Hepatic stellate cell (primary cell): Measurements from ENCODE around the gene LRRTM4.
"Not testable (repeated sequence)": the region's sequence is repeated elsewhere in the genome, so short reads cannot be mapped to it uniquely, and the experiment has no call there.

Experiments used
- DNase-seq: peaks from one replicate; pipeline ENCODE4 v3.0.0; 2011; ENCODE audit warnings: low spot score

The LRRTM4 gene

DNA sequence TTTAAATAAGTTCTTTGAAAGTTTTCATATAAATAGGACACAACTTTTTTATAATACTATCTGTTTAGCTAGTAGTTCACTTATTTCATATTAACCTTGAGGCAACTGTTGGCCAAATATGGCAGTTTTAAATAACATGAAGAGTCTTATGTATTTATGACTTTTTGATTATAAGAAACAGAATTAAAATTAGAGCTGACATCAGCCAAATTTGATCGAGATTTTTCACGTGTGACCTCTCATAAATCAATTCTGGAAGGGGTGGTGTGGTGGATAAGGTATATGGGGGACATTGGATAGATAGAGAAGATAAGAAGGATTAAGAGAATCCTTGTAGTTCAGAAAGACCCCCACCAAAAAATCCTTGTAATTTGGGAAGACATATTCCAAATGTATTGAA lies 776.6 kb downstream of the LRRTM4 start:
- no peak for DNase-seq

DNA sequence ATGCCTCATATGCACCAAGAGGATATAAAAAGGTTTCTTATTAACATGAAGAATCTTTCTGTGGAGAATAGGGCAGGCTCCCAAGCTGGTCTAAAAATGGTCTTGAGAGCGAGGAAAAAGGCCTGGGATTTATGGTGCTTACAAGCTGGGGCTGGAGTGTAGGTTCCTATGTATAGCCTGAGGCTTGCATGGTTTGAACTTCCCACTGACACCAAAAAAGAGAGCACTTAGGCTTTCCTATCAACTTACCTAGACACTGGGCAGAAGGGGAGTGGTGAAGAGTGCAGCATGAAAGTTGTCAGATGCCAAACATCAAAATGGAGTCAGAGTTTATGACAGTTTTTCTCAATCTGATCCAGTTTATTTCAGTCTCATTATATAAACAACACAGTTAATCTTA lies 784.6 kb downstream of the LRRTM4 start:
- DNase-seq, result no peak

DNA sequence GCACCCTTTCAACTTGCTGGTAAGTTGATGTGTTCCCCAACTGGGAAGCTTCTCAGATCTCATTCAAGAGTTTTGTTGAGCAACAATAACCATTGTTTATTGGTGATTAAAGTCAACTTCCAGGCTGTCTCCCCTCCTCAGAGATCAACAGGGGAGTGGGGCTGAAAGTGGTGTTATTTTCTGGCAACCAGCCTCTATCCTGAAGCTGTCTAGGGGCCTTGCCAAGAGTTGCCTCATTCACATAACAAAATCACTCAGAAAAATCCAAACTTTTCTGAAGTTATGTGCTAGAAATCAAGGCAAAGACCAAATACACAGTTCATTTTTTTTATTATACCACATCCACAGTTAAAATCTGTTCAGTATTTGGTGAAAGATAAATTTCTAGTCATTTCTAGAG lies 788.4 kb downstream of the LRRTM4 start:
- no peak for DNase-seq

DNA sequence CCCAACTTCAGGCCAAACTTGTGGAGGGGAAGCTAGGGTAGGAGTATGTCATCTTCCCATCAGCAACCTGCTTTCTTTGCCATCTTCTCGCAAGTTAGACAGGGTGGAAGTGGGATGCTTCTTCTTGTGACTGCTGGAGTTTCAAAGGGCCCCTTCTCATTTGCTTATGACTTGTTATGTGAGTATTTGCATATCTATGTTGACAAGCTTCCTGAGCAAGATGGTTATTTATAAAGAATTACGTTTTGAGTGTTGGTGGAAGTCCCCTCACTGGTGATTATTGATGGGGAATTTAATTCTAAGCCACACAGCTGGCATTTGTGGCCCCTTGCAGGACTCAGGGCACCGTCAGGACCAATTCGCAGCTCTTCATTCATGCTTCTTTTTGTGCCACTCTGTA lies 791.0 kb downstream of the LRRTM4 start:
- DNase-seq, result no peak

DNA sequence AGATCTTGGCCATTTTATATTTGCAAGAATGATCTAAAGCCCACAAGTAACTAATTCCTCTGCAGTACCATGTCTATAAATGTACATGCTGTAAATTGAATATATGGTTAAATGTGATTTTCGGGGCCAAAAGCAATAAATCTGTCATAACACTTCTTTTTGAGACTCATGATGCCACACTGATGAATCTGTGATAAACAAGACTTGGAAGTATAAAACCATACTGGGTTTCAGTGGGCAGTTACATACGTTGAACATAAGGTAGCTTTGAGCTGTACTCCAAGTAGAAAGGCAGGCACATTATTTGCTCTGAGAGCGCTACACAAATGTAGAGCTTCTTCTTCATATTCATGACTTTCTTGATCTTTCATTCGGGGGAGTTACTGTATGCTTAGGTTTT lies 792.2 kb downstream of the LRRTM4 start:
- no peak for DNase-seq

DNA sequence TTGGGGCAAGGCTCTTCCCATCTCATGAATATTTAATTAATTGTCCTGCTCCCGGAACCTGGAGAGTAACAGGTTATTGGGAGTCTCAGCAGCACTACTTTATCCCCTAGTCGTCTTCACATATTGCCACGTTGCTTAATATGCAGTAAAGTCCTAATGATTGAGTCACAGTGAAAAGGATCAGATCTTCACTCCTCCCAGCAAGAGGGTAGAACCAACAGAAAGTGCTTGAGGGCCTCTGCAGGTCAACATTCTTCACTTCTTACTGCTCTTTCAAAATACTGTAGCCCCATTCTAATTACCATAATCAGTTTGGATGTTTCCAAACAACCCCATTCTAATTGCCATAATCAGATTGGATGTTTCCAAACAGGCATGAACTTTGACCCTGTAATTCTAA lies 801.0 kb downstream of the LRRTM4 start:
- DNase-seq, result no peak

DNA sequence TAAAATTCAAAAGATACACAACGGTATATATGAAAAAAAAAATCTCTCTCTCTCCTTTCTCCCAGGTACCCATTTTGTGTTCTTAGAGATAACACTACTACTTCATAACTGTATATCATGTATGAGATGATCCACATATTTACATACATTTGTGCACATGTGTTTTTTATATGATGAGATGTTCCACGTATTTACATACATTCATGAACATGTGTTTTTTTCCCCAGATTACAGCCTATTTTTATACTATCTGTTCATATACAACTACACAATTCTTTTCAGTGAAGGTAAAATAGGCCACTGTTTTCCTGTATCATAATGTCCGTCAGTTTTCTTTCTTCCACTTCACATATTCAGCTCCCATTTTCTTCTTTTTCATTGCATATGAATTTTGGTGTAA lies 808.9 kb downstream of the LRRTM4 start:
- no peak for DNase-seq

DNA sequence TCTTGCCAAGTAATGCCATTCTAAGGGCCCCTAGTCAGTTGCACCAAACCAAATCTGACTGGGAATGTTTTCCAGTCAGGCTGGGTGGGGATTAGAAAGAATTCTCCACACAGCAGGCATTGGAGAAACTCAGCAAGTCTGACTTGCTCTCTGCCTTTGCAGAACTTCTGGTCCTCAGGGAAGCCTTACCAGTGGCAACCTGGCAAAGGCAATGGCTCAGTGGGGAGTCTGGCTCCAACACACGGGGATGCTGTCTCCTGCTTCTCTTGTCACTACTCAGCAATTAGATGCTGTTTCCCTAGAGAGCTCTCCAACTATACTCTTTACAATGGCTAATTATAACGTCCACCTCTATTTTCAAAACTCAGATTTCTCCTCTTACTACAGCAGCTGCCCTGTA lies 810.7 kb downstream of the LRRTM4 start:
- DNase-seq, result no peak

DNA sequence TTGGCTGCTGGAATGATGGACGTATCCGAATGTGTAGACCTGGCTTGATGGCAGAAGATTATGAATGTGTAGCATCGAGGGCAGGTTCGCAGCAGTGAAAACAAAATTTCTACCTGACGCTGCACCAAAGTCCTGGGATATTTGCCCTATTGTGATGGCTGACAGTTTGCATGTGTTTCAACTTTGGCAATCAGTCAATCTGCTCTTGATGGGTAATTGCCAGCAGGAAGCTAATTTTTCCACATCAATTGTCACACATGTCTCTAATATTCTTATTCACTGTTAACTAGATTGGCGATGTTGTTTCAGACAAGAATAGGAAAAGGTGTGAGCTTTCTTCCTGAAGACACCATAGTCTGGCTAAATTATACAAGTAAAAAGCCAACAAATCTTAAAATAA lies 821.3 kb downstream of the LRRTM4 start:
- no peak for DNase-seq

DNA sequence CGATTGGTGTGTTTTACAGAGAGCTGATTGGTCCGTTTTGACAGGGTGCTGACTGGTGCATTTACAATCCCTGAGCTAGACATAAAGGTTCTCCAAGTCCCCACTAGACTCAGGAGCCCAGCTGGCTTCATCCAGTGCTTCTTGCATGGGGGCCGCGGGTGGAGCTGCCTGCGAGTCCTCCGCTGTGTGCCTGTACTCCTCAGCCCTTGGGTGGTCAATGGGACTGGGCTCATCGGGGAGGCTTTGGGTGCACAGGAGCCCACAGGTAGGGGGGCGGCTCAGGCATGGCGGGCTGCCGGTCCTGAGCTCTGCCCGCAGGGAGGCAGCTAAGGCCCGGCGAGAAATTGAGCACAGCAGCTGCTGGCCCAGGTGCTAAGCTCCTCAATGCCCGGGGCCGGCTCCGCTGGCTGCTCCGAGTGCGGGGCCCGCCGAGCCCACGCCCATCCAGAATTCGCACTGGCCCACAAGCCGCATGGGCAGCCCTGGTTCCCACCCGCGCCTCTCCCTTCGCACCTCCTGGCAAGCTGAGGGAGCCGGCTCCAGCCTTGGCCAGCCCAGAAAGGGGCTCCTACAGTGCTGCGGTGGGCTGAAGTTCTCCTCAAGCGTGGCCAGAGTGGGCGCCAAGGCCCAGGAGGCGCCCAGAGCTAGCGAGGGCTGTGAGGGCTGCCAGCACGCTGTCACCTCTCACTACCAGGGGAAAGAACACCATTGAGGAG lies 824.0 kb downstream of the LRRTM4 start:
- DNase-seq, result not testable (repeated sequence)
